Measurements from ENCODE around the gene UGT1A3.

DNA sequence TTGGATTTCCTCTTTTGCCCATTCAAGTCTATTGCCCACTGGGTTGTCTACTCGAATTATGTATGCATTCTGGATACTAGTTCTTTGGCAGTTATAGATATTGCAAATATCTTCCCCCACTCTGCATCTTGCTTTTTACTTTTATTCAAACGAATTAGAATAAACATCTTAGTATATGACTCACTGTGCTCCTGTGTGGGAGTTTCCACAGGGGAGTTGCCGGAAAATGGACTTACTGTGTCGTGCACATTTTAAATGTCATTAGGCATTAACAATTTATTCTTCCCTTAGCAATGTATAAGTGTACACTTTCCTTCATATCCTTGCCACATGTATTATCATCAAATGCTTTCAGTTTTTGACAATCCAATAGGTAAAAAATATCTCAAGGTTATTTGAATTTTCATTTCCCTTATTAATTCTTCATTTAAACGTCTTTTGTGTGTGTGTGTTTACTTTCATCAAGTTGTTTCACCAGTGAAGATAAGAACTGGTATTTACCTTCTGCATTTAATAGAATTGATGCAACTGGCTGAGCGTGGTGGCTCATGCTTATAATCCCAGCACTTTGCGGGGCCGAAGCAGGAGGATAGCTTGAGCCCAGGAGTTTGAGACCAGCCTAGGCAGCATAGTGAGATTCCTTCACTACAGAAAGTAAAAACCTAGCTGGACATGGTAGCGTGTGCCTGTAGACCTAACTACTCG lies 20.8 kb upstream of the UGT1A3 start:
- TF ChIP-seq, protein P1, sequence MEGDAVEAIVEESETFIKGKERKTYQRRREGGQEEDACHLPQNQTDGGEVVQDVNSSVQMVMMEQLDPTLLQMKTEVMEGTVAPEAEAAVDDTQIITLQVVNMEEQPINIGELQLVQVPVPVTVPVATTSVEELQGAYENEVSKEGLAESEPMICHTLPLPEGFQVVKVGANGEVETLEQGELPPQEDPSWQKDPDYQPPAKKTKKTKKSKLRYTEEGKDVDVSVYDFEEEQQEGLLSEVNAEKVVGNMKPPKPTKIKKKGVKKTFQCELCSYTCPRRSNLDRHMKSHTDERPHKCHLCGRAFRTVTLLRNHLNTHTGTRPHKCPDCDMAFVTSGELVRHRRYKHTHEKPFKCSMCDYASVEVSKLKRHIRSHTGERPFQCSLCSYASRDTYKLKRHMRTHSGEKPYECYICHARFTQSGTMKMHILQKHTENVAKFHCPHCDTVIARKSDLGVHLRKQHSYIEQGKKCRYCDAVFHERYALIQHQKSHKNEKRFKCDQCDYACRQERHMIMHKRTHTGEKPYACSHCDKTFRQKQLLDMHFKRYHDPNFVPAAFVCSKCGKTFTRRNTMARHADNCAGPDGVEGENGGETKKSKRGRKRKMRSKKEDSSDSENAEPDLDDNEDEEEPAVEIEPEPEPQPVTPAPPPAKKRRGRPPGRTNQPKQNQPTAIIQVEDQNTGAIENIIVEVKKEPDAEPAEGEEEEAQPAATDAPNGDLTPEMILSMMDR (IDR thresholded peaks at IDR 0.05), result no peak
- no peak for TF ChIP-seq POLR2A (IDR thresholded peaks at IDR 0.05)
